NCI-H345 treated with DMSO at 0.1 percent for 48 hours (cell line): Measurements from ENCODE around the gene TMPRSS12.
"Not testable (repeated sequence)": the region's sequence is repeated elsewhere in the genome, so short reads cannot be mapped to it uniquely, and the experiment has no call there.

ENCODE experiments used
- DNase-seq: peaks from one replicate; lab custom pipeline; 2025; ENCODE audit not compliant: unreplicated experiment; lab: John Stamatoyannopoulos, UW

Gene TMPRSS12

DNA sequence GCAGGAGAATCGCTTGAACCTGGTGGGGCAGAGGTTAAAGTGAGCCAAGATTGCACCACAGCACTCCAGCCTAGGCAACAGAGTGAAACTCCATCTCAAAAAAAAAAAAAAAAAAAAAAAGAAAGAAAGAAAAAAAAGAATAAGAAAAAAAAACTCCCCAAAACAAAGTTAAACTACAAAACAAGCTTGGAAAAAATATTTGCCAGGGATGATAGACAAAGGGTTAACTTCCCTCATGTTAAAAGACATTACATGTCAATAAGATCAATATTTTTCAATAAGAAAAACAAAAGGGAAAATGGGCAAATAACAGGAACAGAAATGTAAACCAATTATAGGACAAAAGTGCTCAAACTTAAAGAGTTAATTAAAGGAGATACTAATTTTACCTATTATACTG lies 83.2 kb downstream of the TMPRSS12 start:
- DNase-seq = no peak

- DNase-seq = no peak
Observed at GRCh38 chr12:50926415-50926814, 83.7 kb downstream of the TMPRSS12 start.

DNA sequence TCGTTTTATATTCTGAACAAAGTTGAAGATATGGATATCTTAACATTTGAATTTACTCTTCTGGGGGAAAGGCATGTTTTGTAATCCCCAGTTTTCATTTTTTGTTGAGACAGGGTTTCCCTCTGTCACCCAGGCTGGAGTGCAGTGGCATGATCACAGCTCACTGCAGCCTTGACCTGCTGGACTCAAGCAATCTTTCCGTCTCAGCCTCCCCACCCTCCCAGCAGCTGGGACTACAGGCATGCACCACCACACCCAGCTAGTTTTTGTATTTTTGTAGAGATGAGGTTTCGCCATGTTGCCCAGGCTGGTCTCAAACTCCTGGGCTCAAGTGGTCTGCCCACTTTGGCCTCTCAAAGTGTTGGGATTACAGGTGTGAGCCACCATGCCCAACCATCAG lies 84.2 kb downstream of the TMPRSS12 start:
- DNase-seq = not testable (repeated sequence)

GRCh38 chr12:50927356-50927755 lies 84.6 kb downstream of the TMPRSS12 start:
- no peak for DNase-seq

DNA sequence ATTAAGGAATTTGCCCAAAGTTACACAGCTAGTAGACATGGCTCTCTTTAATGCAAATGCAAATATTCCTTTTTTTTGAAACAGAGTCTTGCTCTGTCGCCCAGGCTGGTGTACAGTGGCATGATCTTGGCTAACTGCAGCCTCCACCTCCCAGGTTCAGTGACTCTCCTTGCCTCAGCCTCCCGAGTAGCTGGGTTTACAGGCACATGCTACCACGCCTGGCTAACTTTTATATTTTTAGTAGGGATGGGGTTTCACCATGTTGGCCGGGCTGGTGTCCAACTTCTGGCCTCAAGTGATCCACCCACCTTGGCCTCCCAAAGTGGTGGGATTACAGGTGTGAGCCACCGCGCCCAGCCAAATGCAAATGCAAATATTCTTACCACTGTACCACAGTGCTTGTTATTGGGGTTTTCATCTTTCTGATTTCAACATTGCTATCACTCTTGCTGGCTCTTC lies 85.1 kb downstream of the TMPRSS12 start:
- DNase-seq = no peak

- no peak for DNase-seq
Observed at GRCh38 chr12:50928392-50928791, 85.7 kb downstream of the TMPRSS12 start.

GRCh38 chr12:50929831-50930230 lies 87.1 kb downstream of the TMPRSS12 start:
- DNase-seq = no peak

DNA sequence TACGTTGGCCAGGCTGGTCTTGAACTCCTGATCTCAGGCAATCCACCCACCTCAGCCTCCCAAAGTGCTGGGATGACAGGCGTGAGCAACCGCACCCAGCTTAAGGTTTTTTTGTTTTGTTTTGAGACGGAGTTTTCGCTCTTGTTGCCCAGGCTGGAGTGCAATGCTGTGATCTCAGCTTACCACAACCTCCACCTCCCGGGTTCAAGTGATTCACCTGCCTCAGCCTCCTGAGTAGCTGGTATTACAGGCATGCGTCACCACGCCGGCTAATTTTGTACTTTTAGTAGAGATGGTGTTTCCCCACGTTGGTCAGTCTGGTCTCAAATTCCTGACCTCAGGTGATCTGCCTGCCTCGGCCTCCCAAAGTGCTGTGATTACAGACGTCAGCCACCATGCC lies 87.8 kb downstream of the TMPRSS12 start:
- DNase-seq = not testable (repeated sequence)

- DNase-seq = no peak
Observed at GRCh38 chr12:50932787-50933280, 90.1 kb downstream of the TMPRSS12 start.

DNA sequence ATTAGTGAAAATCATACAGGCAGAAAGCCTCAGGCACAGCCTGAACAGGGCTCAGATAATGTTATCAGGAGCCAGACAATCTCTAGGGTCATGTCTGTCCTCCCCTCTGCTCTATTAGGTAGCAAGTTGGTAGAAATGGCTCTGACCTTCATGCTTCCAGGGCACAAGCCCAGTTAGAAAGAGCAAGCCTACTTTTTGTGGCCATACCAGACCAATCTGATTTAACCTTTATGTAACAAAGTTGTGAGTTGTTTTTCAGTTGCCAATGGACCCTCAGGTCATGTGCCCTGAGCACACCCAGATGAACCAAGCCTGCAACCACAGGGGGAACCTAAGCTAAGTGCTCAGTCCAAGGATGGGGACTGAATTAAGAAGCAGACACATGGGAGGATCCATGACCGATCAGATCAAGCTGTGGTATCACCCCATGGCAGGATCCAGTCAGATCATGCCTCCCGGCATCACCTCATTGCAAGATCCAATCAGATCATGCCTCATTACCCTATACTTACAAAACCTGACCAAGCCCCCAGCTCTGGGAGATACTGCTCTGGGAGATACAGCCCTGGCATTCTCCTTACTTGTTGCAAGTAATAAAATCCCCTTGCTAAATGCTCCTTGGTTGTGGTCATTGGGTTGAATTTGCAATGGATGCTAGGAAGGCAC lies 90.9 kb downstream of the TMPRSS12 start:
- no peak for DNase-seq

DNA sequence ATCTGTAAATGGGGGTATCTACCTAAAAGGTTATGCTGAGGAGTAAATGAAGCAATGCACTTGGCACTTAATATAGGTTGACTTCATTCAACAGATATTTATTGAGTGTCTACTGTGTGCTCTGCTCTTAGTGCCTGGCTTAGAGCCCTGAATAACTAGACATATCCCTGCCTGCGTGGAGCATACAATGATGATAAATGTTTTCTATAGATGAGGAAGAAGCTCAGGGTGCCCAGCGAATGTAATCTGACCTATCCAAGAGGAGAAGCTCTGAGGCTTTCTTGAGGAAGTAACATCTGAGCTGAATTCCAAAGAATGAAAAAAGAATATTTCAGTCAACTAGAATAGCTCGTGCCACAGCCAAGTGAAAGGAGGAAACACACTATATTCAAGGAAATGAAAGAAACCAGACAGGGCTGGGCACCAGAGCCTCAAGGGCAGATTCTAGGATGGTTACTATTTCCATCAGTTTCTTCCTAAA lies 91.7 kb downstream of the TMPRSS12 start:
- DNase-seq = no peak

DNA sequence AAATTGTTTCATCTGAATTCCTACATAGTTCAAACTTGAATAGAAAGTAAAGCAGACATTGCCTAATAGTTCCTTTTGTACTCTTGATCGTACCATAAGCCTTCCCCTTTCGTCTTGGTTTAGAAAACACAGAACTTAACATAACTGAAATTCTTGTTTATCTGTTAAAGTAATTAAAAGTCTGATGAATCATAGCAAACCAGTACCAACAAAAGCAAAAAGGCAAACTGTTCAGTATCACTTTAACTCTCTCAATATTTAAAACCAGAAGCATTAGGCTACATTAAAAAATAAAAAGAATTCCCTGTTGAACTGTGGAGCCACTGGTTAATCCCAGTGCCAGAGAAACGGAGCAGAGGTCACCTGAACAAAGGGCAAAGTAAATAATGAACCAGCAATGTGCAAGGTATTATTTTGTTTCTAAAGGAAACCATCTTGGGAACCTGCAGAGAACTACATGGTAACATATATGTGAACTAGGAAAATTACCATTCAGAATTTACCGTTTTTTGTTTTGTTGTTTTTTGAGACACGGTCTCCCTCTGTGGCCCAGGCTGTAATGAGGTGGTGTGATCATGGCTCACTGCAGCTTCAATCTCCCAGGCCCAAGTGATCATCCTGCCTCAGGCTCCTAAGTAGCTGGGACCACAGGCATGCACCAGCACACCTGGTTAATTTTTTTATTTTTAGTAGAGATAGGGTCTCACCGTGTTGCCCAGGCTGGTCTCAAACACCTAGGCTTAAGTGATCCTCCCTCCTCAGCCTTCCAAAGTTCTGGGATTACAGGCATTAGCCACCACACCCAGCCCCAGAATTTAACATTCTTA lies 92.5 kb downstream of the TMPRSS12 start:
- DNase-seq = no peak

DNA sequence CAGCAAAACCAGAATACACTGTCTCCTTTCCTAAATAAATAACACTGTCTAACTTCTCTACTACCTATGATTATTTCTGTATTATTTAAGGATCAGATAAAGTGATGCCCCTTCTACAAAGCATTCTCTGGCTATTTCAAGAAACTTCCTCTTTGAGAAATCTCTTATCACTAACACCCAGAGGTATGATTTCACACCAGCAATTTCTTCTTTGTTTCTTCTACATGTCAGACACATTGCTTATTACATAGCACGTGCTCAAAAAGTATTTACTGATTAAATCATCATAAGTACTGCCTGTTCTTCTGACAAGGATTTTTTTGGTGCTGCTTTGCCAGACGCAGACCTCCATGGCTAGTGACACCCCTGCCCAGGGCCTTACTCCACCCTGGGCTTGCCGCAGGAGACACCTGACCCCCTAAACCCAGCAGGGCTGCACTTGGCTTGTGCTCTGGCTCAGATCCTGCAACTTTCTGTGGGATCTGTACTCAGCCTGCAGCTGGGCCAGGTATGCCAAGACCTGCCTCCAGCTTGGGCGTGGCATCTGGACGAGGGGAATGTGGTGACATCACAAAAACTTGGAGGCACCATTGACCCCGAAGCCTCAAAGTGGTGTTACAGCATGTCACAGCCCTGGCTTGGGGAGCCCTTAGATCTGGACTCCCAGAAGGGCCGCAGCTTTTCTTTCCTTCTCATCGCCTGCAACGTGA lies 94.2 kb downstream of the TMPRSS12 start:
- no peak for DNase-seq
